Measurements from ENCODE around the gene CDK5. TPM values are rescaled to one million over a fixed set of nuclear protein-coding genes. Genes with fewer than 3 reads are reported as not detected.

Gene CDK5
- total RNA-seq, 2 donors from 2014 or later = 12.5 to 16.2 TPM

GRCh38 chr7:151023232-151023631 is 34.5 kb downstream of the CDK5 start:
- H3K4me3 Mint-ChIP-seq = no peak overlapping the region
- no peaks in the 10 kb centered on the region for H3K36me3 Mint-ChIP-seq
- peaks cover 13 to 17% of the 10 kb centered on the region in 2 donors for H3K4me1 Mint-ChIP-seq (ENCODE audit: low read depth in 2 of 2)
- DNase-seq (ENCODE audit: low spot score) = no peak
- H3K9me3 Mint-ChIP-seq = no peaks in the 10 kb centered on the region
- ATAC-seq = no peak
- H3K27me3 Mint-ChIP-seq = peaks cover 24 to 30% of the 10 kb centered on the region in 2 donors
- H3K27ac Mint-ChIP-seq = no peak overlapping the region

GRCh38 chr7:151020231-151020630 is 37.5 kb downstream of the CDK5 start:
- peaks cover 21% of the 10 kb centered on the region in 2 donors for H3K4me1 Mint-ChIP-seq (ENCODE audit: low read depth in 2 of 2)

GRCh38 chr7:151019130-151019447 is 38.6 kb downstream of the CDK5 start:
- H3K27me3 Mint-ChIP-seq = peaks cover 26 to 36% of the 10 kb centered on the region in 2 donors
- H3K4me3 Mint-ChIP-seq = peak overlapping the region; percentile 81
- no peak for ATAC-seq
- no peaks in the 10 kb centered on the region for H3K9me3 Mint-ChIP-seq
- no peak overlapping the region for H3K27ac Mint-ChIP-seq
- no peak for DNase-seq (ENCODE audit: low spot score)
- H3K36me3 Mint-ChIP-seq = no peaks in the 10 kb centered on the region
- peaks cover 27 to 29% of the 10 kb centered on the region in 2 donors for H3K4me1 Mint-ChIP-seq (ENCODE audit: low read depth in 2 of 2)

More at GRCh38 chr7:151020231-151020630, 37.5 kb downstream of the CDK5 start:
- DNase-seq (ENCODE audit: low spot score) (no peak), ATAC-seq (no peak)
- no peak overlapping the region for H3K27ac Mint-ChIP-seq
- H3K27me3 Mint-ChIP-seq = peaks cover 26 to 36% of the 10 kb centered on the region in 2 donors
- no peaks in the 10 kb centered on the region for H3K9me3 Mint-ChIP-seq
- H3K4me3 Mint-ChIP-seq = no peak overlapping the region
- H3K36me3 Mint-ChIP-seq = no peaks in the 10 kb centered on the region

GRCh38 chr7:151018421-151019129 is 39.1 kb downstream of the CDK5 start:
- H3K9me3 Mint-ChIP-seq = no peaks in the 10 kb centered on the region
- H3K36me3 Mint-ChIP-seq = no peaks in the 10 kb centered on the region
- peaks cover 26 to 36% of the 10 kb centered on the region in 2 donors for H3K27me3 Mint-ChIP-seq
- peak; percentile 45 to 64 for ATAC-seq
- peak overlapping the region in 1 of 2 donors; percentile 76 for H3K27ac Mint-ChIP-seq
- no peak for DNase-seq (ENCODE audit: low spot score)
- H3K4me3 Mint-ChIP-seq = peak overlapping the region; percentile 81
- peaks cover 28 to 31% of the 10 kb centered on the region in 2 donors for H3K4me1 Mint-ChIP-seq (ENCODE audit: low read depth in 2 of 2)

GRCh38 chr7:151017953-151018420 is 39.7 kb downstream of the CDK5 start:
- Mint-ChIP-seq H3K9me3 (no peaks in the 10 kb centered on the region), H3K27me3 (peaks cover 26 to 36% of the 10 kb centered on the region in 2 donors), H3K36me3 (no peaks in the 10 kb centered on the region), H3K27ac (peak overlapping the region in 1 of 2 donors; percentile 76), H3K4me1 (ENCODE audit: low read depth in 2 of 2) (peaks cover 28 to 31% of the 10 kb centered on the region in 2 donors), H3K4me3 (peak overlapping the region; percentile 81)
- peak; percentile 84 for DNase-seq (ENCODE audit: low spot score)
- ATAC-seq = peak; percentile 75 to 80

GRCh38 chr7:151017370-151017952 is 40.2 kb downstream of the CDK5 start:
- Mint-ChIP-seq H3K4me3 (peak overlapping the region; percentile 81), H3K4me1 (ENCODE audit: low read depth in 2 of 2) (peaks cover 32 to 36% of the 10 kb centered on the region in 2 donors), H3K27ac (peak overlapping the region in 1 of 2 donors; percentile 33), H3K36me3 (no peaks in the 10 kb centered on the region), H3K9me3 (no peaks in the 10 kb centered on the region), H3K27me3 (peaks cover 26 to 36% of the 10 kb centered on the region in 2 donors)
- ATAC-seq (no peak), DNase-seq (ENCODE audit: low spot score) (no peak)

- peaks cover 36 to 38% of the 10 kb centered on the region in 2 donors for H3K4me1 Mint-ChIP-seq (ENCODE audit: low read depth in 2 of 2)
- no peak for ATAC-seq
- H3K4me3 Mint-ChIP-seq = no peak overlapping the region
- peaks cover 26 to 36% of the 10 kb centered on the region in 2 donors for H3K27me3 Mint-ChIP-seq
- no peak for DNase-seq (ENCODE audit: low spot score)
- H3K9me3 Mint-ChIP-seq = no peaks in the 10 kb centered on the region
- H3K27ac Mint-ChIP-seq = peak overlapping the region in 1 of 2 donors; percentile 33
- H3K36me3 Mint-ChIP-seq = no peaks in the 10 kb centered on the region
These were observed 40.8 kb downstream of the CDK5 start for GRCh38 chr7:151016942-151017341.

- H3K27ac Mint-ChIP-seq = no peak overlapping the region
- H3K4me1 Mint-ChIP-seq (ENCODE audit: low read depth in 2 of 2) = peaks cover 38 to 39% of the 10 kb centered on the region in 2 donors
- no peak for DNase-seq (ENCODE audit: low spot score)
- H3K36me3 Mint-ChIP-seq = no peaks in the 10 kb centered on the region
- ATAC-seq = no peak
- peaks cover 26 to 33% of the 10 kb centered on the region in 2 donors for H3K27me3 Mint-ChIP-seq
- no peak overlapping the region for H3K4me3 Mint-ChIP-seq
- H3K9me3 Mint-ChIP-seq = no peaks in the 10 kb centered on the region
These were observed 41.2 kb downstream of the CDK5 start for GRCh38 chr7:151016505-151016904.

- Mint-ChIP-seq H3K4me3 (no peak overlapping the region), H3K27ac (no peak overlapping the region), H3K36me3 (no peaks in the 10 kb centered on the region), H3K27me3 (peaks cover 23 to 28% of the 10 kb centered on the region in 2 donors), H3K4me1 (ENCODE audit: low read depth in 2 of 2) (peaks cover 41% of the 10 kb centered on the region in 2 donors), H3K9me3 (no peaks in the 10 kb centered on the region)
- DNase-seq (ENCODE audit: low spot score) (no peak), ATAC-seq (no peak)
These were observed 41.7 kb downstream of the CDK5 start for GRCh38 chr7:151015967-151016366.

- H3K27me3 Mint-ChIP-seq = peaks cover 15 to 18% of the 10 kb centered on the region in 2 donors
- H3K36me3 Mint-ChIP-seq = no peaks in the 10 kb centered on the region
- H3K27ac Mint-ChIP-seq = peak overlapping the region; percentile 78 to 89
- no peaks in the 10 kb centered on the region for H3K9me3 Mint-ChIP-seq
- peak overlapping the region; percentile 21 for H3K4me3 Mint-ChIP-seq
- ATAC-seq (no peak), DNase-seq (ENCODE audit: low spot score) (no peak)
- peaks cover 44 to 51% of the 10 kb centered on the region in 2 donors for H3K4me1 Mint-ChIP-seq (ENCODE audit: low read depth in 2 of 2)
These were observed 42.7 kb downstream of the CDK5 start for GRCh38 chr7:151014950-151015349.

- Mint-ChIP-seq H3K27me3 (peaks cover 9% of the 10 kb centered on the region in 2 donors), H3K4me3 (peak overlapping the region; percentile 90), H3K27ac (peak overlapping the region; percentile 78 to 89), H3K4me1 (ENCODE audit: low read depth in 2 of 2) (peaks cover 39 to 47% of the 10 kb centered on the region in 2 donors), H3K36me3 (no peaks in the 10 kb centered on the region), H3K9me3 (no peaks in the 10 kb centered on the region)
- DNase-seq (ENCODE audit: low spot score) = peak; percentile 90
- peak; percentile 71 to 80 for ATAC-seq
These were observed 43.8 kb downstream of the CDK5 start for GRCh38 chr7:151013733-151014497.

- H3K36me3 Mint-ChIP-seq = no peaks in the 10 kb centered on the region
- H3K4me1 Mint-ChIP-seq (ENCODE audit: low read depth in 2 of 2) = peaks cover 39 to 48% of the 10 kb centered on the region in 2 donors
- DNase-seq (ENCODE audit: low spot score) (no peak), ATAC-seq (no peak)
- H3K27me3 Mint-ChIP-seq = peaks cover 7 to 8% of the 10 kb centered on the region in 2 donors
- H3K9me3 Mint-ChIP-seq = no peaks in the 10 kb centered on the region
- no peak overlapping the region for H3K4me3 Mint-ChIP-seq
- H3K27ac Mint-ChIP-seq = no peak overlapping the region
These were observed 44.4 kb downstream of the CDK5 start for GRCh38 chr7:151013356-151013732.

- ATAC-seq (no peak), DNase-seq (ENCODE audit: low spot score) (no peak)
- H3K4me1 Mint-ChIP-seq (ENCODE audit: low read depth in 2 of 2) = peaks cover 39 to 48% of the 10 kb centered on the region in 2 donors
- peaks cover 3 to 5% of the 10 kb centered on the region in 2 donors for H3K27me3 Mint-ChIP-seq
- peak overlapping the region; percentile 55 for H3K4me3 Mint-ChIP-seq
- H3K9me3 Mint-ChIP-seq = no peaks in the 10 kb centered on the region
- H3K36me3 Mint-ChIP-seq = no peaks in the 10 kb centered on the region
- H3K27ac Mint-ChIP-seq = no peak overlapping the region
These were observed 44.8 kb downstream of the CDK5 start for GRCh38 chr7:151012911-151013347.
